NCI-H446 treated with DMSO at 0.1 percent for 48 hours (cell line): Measurements from ENCODE around the gene SMPD1.
A peak's percentile ranks its signal among the peaks of the same experiment; 100 is the strongest.

Source experiments
- DNase-seq: peaks from one replicate; lab custom pipeline; 2025; lab: John Stamatoyannopoulos, UW

Gene SMPD1

GRCh38 chr11:6389905-6390717 lies at the start of gene SMPD1:
Gene SMPD1, plus strand, starts transcription at chr11:6390474. Its CDS starts 125 bp downstream, at chr11:6390599.
- DNase-seq: peak; percentile 85

- no peak for DNase-seq
Observed at GRCh38 chr11:6345366-6345765, 44.9 kb upstream of the SMPD1 start.

- DNase-seq: no peak
Observed at GRCh38 chr11:6350043-6350442, 40.2 kb upstream of the SMPD1 start.

GRCh38 chr11:6350486-6350885 lies 39.8 kb upstream of the SMPD1 start:
- no peak for DNase-seq

GRCh38 chr11:6351782-6352382 lies 38.4 kb upstream of the SMPD1 start:
- DNase-seq: no peak

GRCh38 chr11:6353367-6353987 lies 36.8 kb upstream of the SMPD1 start:
- DNase-seq: no peak

GRCh38 chr11:6354651-6355485 lies 35.4 kb upstream of the SMPD1 start:
- DNase-seq: no peak

- no peak for DNase-seq
Observed at GRCh38 chr11:6356503-6357055, 33.7 kb upstream of the SMPD1 start.

GRCh38 chr11:6357222-6357621 lies 33.1 kb upstream of the SMPD1 start:
- no peak for DNase-seq

GRCh38 chr11:6360183-6360582 lies 30.1 kb upstream of the SMPD1 start:
- DNase-seq: no peak

GRCh38 chr11:6362185-6362872 lies 27.9 kb upstream of the SMPD1 start:
- no peak for DNase-seq

GRCh38 chr11:6362873-6363678 lies 27.2 kb upstream of the SMPD1 start:
- peak; percentile 20 for DNase-seq

GRCh38 chr11:6365659-6366058 lies 24.6 kb upstream of the SMPD1 start:
- DNase-seq: no peak

- no peak for DNase-seq
Observed at GRCh38 chr11:6371825-6372224, 18.4 kb upstream of the SMPD1 start.

- DNase-seq: no peak
Observed at GRCh38 chr11:6377902-6378639, 12.2 kb upstream of the SMPD1 start.

GRCh38 chr11:6378640-6378989 lies 11.7 kb upstream of the SMPD1 start:
- DNase-seq: no peak

GRCh38 chr11:6385046-6385777 lies 5.1 kb upstream of the SMPD1 start:
- DNase-seq: no peak

- DNase-seq: no peak
Observed at GRCh38 chr11:6387811-6388599, 2.3 kb upstream of the SMPD1 start.
